ENCODE results near the gene GJB5.

Gene GJB5

DNA sequence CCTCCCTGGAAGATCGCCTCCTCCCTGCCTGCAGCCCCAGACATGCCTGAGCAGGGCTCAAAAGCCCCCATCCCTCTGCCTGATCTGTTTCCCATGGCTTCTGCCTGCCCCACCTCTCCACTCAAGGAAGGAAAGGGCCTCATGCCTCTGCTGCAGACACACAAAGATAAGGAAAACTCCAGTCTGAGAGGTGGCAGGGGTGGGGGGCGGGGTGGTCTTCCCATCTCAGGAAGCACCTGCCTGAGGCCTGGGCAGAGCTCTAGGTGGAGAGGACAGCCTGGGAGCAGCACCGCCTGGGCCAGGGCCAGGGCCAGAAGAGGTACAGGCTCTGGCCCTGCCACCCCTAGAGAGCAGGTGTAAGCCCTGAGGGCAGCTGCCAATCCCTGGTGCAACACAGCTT, 22.1 kb downstream of the GJB5 start:
- DNase-seq (ENCODE audit: low read depth in 2 of 2): no peak

DNA sequence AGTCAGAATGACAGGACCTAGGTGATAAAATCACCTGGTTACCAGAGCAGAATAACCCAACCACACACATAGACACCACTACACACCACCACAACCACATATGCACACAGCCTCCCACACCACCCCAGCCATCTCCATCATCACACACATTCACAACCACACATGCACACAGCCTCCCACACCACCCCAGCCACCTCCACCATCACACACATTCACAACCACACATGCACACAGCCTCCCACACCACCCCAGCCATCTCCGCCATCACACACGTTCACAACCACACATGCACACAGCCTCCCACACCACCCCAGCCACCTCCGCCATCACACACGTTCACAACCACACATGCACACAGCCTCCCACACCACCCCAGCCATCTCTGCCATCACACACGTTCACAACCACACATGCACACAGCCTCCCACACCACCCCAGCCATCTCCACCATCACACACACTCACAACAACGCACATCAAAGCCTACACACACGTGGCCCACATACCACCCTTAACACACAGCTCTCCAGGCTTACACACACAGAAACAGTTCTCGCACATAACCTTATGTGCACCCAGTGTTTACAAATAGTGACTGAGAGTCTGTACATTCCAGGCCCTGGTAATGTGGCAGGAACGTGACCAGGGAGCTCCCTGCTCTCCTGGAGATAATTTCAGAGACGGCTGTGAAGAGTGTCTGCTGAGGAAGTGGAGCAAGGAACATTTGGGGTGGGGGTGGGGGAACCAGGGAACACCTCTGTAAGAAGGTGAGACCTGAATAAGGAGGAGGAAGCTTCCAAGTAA, 22.9 kb downstream of the GJB5 start:
- DNase-seq (ENCODE audit: low read depth in 2 of 2): no peak

DNA sequence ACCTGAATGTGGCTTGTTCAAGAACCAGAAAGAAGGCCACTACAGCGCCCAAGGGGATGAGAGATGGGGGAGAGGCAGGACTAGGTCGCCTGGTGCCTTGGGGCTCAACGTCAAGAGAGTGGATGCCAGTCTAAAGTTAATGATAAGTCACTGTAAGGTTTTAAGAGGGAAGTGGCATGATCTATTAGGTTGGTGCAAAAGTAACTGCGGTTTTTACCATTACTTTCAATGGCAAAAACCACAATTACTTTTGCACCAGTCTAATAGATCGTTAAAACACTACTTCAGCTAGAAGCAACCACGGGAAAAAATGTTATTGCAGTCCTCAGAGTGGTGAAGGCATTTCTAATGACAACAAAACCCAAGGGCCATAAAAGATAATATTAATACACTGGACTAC, 23.5 kb downstream of the GJB5 start:
- DNase-seq (ENCODE audit: low read depth in 2 of 2): no peak

DNA sequence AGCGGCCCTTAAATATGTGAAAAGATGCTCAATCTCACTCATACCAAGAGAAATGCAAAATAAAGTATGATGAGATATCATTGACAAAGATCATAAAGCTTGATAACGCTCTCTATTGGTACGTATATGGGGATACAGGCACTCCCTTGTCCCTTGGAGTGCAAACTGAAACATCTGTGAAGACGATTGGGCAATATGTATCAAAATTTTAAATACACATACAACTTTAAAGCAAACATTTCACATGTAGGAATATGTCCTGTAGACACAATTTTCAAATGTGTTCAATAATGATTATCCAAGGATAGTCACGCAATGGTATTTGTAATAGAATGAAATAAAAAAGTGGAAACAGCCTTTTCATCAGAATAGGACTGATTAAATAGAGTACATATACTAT, 24.2 kb downstream of the GJB5 start:
- no peak for DNase-seq (ENCODE audit: low read depth in 2 of 2)

DNA sequence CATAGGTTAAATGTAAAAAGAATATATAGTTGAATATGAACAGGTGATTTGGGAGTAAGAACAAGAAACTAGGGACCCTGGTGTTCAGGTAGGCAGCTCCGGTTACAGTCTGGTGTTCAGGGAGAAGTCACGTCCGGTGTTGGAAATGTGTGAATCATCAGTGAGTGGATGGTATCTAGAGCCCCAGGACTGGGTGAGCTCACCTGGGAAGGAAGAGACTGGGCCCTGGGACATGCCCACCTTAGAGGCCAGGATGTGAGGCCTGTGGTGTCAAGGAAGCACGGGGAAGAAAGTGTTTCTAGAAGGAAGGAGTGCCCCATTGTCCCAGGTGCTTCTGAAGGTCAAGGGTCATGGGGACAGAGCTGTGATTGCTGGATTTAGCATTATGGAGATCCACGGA, 24.7 kb downstream of the GJB5 start:
- DNase-seq (ENCODE audit: low read depth in 2 of 2): no peak

DNA sequence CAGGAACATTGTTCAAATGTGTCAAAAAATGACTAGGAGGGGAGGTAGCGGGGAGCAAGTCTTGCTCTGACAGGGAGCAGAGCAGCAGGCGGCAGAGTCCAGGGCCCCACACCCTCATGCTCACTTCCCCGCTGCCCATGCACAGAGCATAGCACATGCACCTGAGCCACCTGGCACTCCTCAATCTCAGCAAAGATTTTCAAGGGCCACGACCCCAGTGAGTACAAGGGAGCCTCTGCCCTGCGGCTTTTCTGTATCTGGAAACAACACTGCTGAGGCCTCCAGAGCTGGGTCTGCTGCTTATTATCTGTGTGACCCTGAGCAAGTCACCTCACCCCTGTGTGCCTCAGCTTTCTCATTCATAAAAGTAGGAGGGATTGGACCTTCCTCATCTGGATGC, 25.1 kb downstream of the GJB5 start:
- no peak for DNase-seq (ENCODE audit: low read depth in 2 of 2)

DNA sequence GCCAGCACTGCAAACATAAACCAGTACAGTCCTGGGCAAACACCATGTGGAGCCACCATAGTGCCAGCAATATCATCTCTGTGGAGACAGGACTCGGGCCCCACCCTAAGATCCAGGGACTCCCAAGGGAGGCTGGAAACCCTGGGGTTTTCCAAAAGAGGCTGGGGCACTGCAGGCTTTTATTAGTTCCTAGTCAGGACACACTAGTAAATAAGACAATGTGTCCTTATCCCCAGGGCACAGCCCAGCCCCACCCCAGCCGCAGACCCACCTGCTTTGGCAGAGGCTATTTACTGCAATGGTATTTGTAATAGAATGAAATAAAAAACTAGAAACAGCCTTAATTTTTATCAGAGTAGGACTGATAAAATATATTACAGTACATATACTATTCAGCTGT, 25.7 kb downstream of the GJB5 start:
- no peak for DNase-seq (ENCODE audit: low read depth in 2 of 2)

DNA sequence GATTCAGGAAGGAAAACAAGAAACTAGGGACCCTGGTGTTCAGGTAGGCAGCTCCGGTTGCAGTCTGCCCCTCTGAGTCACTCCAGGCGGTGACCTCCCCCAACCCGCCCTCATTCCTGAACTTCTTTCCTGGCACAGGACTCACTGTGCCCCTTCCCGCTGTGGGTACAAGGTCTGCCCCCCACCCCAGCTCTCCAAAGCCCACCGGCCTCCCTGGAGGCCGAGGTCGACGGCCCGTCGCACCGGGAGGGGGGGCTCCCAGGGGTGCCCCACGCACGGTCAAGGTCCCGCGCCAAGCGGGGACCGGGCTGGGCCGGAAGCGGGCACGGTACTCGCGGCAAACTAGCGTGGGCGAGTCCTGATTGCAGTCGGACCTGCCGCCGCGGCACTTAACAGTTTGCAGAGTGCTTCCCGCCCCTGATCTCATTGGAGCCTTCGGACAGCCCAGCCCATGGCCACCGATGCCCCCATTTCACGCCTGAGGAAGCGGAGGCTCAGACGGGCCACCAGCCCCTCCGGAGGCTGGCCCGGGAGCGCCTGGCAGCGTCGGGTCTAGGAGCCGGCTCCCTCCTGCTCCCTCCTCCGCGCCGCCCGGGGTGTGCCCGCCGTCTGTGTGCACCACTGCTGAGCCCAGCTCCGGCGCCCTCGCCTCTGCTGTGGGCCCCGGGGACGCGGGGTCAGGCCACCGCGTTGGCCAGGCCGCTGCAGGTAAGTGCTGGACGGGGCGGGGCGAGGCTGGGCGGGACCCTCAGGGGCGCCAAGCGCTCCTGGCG, 26.4 kb downstream of the GJB5 start, which contains the start of gene GJB3:
TSS of gene GJB3 (plus strand) at position 144 of the 773 bp plus-strand sequence. CDS start 3,549 bp downstream, outside the sequence.
- DNase-seq (ENCODE audit: low read depth in 2 of 2): no peak

DNA sequence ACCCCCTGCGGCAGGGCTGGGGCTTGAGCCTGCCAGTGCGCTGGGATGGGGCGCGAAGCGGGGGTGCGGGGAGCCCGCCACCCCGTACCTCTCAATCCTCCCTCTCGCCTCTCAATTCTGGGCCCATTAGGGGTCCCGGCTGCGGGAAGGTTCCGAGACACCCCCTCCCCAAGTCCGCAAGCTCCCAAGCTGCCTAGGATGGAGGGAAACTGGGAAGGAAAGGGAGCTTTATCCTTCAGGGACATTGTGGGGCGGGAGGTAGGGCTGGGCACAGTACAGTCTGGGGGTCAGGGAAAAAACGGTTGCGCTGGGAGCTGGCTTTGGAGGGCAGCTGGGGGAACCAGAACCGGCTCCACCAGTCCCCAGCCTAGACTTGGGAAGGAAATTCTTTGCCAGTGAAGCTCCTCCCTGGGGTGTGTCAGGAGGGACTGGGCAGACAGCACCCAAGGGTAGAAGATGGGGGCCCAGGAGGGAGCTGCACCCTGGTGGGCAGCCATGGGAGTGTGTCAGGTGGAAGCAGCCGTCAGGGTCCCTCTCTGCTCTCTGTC, 27.1 kb downstream of the GJB5 start:
- no peak for DNase-seq (ENCODE audit: low read depth in 2 of 2)

DNA sequence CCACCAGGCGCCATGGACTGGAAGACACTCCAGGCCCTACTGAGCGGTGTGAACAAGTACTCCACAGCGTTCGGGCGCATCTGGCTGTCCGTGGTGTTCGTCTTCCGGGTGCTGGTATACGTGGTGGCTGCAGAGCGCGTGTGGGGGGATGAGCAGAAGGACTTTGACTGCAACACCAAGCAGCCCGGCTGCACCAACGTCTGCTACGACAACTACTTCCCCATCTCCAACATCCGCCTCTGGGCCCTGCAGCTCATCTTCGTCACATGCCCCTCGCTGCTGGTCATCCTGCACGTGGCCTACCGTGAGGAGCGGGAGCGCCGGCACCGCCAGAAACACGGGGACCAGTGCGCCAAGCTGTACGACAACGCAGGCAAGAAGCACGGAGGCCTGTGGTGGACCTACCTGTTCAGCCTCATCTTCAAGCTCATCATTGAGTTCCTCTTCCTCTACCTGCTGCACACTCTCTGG, 29.9 kb downstream of the GJB5 start:
- no peak for DNase-seq (ENCODE audit: low read depth in 2 of 2)

DNA sequence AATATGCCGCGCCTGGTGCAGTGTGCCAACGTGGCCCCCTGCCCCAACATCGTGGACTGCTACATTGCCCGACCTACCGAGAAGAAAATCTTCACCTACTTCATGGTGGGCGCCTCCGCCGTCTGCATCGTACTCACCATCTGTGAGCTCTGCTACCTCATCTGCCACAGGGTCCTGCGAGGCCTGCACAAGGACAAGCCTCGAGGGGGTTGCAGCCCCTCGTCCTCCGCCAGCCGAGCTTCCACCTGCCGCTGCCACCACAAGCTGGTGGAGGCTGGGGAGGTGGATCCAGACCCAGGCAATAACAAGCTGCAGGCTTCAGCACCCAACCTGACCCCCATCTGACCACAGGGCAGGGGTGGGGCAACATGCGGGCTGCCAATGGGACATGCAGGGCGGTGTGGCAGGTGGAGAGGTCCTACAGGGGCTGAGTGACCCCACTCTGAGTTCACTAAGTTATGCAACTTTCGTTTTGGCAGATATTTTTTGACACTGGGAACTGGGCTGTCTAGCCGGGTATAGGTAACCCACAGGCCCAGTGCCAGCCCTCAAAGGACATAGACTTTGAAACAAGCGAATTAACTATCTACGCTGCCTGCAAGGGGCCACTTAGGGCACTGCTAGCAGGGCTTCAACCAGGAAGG, 30.5 kb downstream of the GJB5 start:
- DNase-seq (ENCODE audit: low read depth in 2 of 2): no peak

DNA sequence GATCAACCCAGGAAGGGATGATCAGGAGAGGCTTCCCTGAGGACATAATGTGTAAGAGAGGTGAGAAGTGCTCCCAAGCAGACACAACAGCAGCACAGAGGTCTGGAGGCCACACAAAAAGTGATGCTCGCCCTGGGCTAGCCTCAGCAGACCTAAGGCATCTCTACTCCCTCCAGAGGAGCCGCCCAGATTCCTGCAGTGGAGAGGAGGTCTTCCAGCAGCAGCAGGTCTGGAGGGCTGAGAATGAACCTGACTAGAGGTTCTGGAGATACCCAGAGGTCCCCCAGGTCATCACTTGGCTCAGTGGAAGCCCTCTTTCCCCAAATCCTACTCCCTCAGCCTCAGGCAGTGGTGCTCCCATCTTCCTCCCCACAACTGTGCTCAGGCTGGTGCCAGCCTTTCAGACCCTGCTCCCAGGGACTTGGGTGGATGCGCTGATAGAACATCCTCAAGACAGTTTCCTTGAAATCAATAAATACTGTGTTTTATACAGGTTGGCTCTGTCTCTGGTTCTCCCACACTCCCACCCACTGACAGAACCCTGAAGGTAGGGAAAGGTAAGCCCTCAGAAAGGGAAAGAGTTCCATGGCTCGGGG, 31.1 kb downstream of the GJB5 start:
- DNase-seq (ENCODE audit: low read depth in 2 of 2): no peak

DNA sequence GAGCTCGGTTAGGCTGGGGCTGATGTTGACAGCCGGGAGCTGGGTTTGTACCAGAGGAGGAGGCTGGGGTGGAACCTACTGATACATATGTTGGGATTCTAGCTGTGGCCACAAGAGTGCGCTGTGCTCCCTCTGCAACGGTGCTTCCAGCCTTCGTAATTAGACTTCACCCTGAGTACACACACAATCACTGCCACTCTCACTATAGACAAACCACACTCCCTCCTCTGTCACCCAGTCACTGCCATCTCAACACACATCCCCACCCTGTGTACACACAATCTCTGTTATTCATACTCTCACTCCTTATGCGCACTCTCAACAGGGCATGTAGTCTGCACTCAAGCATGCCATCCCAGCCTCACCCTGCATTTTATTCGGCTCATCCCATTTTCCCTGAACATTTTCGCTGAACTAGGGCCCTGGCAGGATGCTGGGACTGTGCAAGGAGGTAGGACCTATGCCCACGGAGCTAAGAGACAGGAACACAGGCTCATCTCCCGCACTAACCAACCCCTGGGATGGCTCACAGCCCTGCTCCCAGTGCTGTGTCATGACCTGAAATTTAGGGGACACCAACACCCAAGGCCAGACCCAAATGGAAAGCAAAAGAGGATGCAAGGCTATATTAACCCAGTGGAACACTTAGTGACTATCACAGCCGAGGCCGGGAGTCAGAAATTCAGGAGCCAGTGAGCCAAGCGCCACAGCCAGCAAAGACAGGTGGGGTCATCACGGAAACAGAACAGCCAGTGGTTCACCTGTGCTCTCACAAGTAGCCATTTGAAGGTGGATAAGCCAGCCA, 31.9 kb downstream of the GJB5 start:
- peak; percentile 50 to 56 for DNase-seq (ENCODE audit: low read depth in 2 of 2)

DNA sequence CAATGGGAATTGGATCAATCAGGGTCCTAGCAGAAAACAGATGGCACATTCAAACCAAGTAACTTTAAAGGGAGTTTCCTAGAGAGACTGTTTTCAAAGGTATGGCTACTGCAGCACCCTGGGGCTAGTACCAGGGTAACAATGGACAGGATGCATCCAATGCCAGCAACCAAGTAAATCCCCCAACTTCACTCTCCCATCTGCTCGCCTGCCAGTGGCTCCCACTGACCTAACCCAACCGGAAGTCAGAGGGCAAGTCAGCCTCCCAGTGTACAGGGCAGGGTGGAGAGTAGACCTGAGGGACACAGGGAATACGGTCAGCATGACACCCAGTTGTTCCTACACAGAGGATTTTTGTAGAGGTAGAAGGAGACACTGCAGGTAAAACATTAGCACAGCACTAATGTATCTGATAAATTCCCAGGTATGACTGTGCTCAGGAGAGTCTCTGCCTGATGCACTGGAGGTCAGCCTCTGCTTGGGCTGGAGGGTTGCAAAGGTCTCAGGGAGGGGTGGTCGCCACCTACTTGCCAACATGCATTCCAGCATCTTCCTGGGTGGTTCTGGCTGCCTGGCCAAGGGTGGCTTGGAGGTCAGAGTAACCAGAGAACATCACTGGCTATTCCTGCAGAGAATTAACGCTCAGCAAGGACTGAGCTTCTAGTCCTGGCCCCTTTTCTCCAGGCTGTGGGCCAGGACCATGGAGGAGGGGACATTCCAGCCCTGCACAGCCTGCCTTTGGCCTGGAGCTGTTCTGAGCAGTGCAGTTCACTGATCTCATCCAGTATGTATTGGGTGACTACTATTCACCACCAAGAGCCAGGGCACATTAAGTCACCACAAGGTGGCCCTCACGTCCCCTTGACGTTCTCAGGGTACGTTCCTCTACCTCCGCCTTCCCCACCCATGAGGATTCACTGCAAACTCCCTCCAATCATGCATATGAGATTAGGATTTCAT, 32.9 kb downstream of the GJB5 start:
- no peak for DNase-seq (ENCODE audit: low read depth in 2 of 2)

DNA sequence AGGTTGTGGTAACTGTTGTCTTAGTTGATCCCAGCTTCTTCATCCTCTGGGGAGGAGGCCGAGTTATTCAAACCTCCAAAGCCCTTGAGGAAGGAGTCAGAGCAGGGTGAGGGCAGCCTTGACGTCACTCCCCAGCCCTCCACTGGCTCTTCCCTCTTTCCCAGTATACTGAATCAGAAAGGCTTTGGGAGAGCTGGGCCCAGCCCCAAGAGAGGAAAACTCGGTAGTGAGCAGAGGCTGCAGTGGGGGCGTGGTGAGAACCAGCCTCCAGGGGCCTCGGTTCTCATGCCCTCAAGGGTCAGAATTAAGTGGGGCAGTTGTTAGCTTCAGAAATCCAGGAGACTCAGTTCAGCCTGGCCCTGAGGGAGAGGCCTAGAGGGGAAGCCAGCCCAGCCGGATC, 36.1 kb downstream of the GJB5 start:
- no peak for DNase-seq (ENCODE audit: low read depth in 2 of 2)

DNA sequence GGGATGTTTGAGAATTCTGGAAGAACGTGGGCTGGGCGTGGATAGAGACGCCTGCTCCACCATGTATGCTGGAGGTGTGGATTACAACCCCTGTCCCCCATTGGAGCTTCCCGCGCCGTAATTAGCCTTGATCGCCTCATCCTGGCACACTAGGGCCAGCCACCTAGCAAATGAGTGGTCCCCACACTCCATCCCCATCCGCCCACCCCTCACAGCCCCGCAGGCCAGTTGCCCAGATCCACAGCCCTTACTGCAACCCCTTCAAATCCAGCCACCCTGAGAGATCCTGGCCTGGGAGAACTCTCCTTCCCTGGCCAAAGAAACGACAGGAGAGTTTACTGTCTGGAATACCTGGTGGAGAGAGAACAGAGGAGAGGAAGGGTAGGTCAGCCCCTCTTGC, 37.6 kb downstream of the GJB5 start:
- no peak for DNase-seq (ENCODE audit: low read depth in 2 of 2)

DNA sequence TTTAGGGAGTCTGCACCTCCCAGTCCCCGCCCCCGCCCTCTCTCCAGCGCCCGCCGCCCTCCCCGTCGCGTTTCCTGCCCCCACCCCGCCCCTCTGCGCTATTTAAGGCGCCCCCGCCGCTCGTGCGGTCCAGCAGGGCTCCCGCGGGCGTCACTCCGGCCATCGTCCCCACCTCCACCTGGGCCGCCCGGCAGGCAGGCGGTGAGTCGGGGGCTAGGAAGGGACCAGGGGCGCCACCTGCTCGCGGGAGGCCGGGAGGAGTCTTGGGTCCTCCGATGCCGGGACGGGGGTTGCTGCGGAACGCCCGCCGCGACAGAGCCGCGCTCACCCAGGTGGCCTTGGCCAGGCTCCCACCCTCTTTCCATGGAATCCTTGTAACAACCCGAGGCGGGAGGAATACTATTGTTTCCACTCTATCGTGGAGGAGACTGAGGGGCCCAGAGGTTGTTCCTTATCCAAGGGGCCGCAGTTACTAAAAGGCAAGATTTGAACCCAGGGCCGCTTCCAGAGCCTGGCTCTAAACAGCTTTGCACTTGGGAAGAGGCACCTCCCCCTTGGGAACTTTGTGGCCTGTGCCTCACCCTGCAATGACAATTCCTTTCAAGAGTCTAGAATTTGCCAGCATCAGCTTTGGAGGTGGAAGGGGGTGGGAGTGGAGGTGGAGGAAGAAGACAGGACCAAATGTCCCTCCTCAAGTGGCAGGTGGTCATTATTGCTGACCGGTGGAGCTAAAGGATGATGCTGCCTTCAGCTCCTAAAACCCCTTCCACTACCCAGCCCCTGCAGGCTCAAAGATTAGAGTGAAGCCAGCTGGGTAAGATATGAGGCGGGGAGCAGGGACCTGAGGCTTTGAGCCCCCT, 38.3 kb downstream of the GJB5 start, which contains the start of gene GJA4:
TSS of gene GJA4 (plus strand) at position 132 of the 860 bp plus-strand sequence. CDS start 1,215 bp downstream, outside the sequence.
- DNase-seq (ENCODE audit: low read depth in 2 of 2): no peak

DNA sequence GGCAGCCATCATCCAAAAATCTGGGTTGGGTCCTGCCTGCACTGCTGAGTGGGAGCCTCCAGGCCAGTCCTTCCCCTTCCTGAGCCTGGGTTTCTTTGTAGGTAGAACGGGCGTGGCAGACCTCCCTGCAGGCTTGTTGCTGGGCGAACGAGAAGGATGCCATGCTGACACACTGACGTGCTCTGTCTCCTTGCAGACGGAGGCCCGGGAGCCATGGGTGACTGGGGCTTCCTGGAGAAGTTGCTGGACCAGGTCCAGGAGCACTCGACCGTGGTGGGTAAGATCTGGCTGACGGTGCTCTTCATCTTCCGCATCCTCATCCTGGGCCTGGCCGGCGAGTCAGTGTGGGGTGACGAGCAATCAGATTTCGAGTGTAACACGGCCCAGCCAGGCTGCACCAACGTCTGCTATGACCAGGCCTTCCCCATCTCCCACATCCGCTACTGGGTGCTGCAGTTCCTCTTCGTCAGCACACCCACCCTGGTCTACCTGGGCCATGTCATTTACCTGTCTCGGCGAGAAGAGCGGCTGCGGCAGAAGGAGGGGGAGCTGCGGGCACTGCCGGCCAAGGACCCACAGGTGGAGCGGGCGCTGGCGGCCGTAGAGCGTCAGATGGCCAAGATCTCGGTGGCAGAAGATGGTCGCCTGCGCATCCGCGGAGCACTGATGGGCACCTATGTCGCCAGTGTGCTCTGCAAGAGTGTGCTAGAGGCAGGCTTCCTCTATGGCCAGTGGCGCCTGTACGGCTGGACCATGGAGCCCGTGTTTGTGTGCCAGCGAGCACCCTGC, 39.3 kb downstream of the GJB5 start:
- no peak for DNase-seq (ENCODE audit: low read depth in 2 of 2)
